ENCODE data around the gene SLC5A10.
"Not testable (repeated sequence)": the region's sequence is repeated elsewhere in the genome, so short reads cannot be mapped to it uniquely, and the experiment has no call there.

SLC5A10 gene

GRCh38 chr17:19021011-19021621 lies 69.2 kb downstream of the SLC5A10 start:
- DNase-seq, result not testable (repeated sequence)

- no peak for DNase-seq
These were observed 69.7 kb downstream of the SLC5A10 start for GRCh38 chr17:19021622-19022083.

GRCh38 chr17:19022128-19022527 lies 70.2 kb downstream of the SLC5A10 start:
- no peak for DNase-seq

- DNase-seq, result no peak
These were observed 70.8 kb downstream of the SLC5A10 start for GRCh38 chr17:19022747-19023146.

GRCh38 chr17:19023209-19023999 lies 71.4 kb downstream of the SLC5A10 start:
- DNase-seq, result no peak

GRCh38 chr17:19024101-19025078 lies 72.4 kb downstream of the SLC5A10 start:
- no peak for DNase-seq

- DNase-seq, result not testable (repeated sequence)
These were observed 76.7 kb downstream of the SLC5A10 start for GRCh38 chr17:19028671-19029070.

GRCh38 chr17:19029740-19030139 lies 77.8 kb downstream of the SLC5A10 start:
- not testable (repeated sequence) for DNase-seq

GRCh38 chr17:19030771-19031449 lies 78.9 kb downstream of the SLC5A10 start:
- DNase-seq, result not testable (repeated sequence)

GRCh38 chr17:19031729-19032128 lies 79.8 kb downstream of the SLC5A10 start:
- not testable (repeated sequence) for DNase-seq

- not testable (repeated sequence) for DNase-seq
These were observed 80.5 kb downstream of the SLC5A10 start for GRCh38 chr17:19032377-19032988.

GRCh38 chr17:19036186-19036585 lies 84.2 kb downstream of the SLC5A10 start:
- not testable (repeated sequence) for DNase-seq

GRCh38 chr17:19037547-19037946 lies 85.6 kb downstream of the SLC5A10 start:
- not testable (repeated sequence) for DNase-seq

GRCh38 chr17:19038007-19038406 lies 86.0 kb downstream of the SLC5A10 start:
- not testable (repeated sequence) for DNase-seq

GRCh38 chr17:19038730-19039129 lies 86.8 kb downstream of the SLC5A10 start:
- not testable (repeated sequence) for DNase-seq

- not testable (repeated sequence) for DNase-seq
These were observed 88.4 kb downstream of the SLC5A10 start for GRCh38 chr17:19040350-19040749.

- not testable (repeated sequence) for DNase-seq
These were observed 89.9 kb downstream of the SLC5A10 start for GRCh38 chr17:19041871-19042270.

GRCh38 chr17:19042369-19042768 lies 90.4 kb downstream of the SLC5A10 start:
- not testable (repeated sequence) for DNase-seq

GRCh38 chr17:19043032-19043431 lies 91.1 kb downstream of the SLC5A10 start:
- not testable (repeated sequence) for DNase-seq

GRCh38 chr17:19044643-19045042 lies 92.7 kb downstream of the SLC5A10 start:
- not testable (repeated sequence) for DNase-seq

- not testable (repeated sequence) for DNase-seq
These were observed 94.9 kb downstream of the SLC5A10 start, which contains the start of gene GRAP for GRCh38 chr17:19046782-19047375. Gene GRAP (minus strand): TSS chr17:19046957. CDS start chr17:19046926, 31 bp downstream.
